HG03342 (cell line): ENCODE data around the gene DYNLL1.
"Not testable (repeated sequence)": the region's sequence is repeated elsewhere in the genome, so short reads cannot be mapped to it uniquely, and the experiment has no call there.

Source experiments
- ATAC-seq: cut with Tn5 transposase; IDR thresholded peaks from one replicate; pipeline ENCODE4 v1.9.1; 2021; ENCODE audit warnings: mild to moderate bottlenecking, moderate library complexity; ENCODE audit not compliant: unreplicated experiment

The DYNLL1 gene

DNA sequence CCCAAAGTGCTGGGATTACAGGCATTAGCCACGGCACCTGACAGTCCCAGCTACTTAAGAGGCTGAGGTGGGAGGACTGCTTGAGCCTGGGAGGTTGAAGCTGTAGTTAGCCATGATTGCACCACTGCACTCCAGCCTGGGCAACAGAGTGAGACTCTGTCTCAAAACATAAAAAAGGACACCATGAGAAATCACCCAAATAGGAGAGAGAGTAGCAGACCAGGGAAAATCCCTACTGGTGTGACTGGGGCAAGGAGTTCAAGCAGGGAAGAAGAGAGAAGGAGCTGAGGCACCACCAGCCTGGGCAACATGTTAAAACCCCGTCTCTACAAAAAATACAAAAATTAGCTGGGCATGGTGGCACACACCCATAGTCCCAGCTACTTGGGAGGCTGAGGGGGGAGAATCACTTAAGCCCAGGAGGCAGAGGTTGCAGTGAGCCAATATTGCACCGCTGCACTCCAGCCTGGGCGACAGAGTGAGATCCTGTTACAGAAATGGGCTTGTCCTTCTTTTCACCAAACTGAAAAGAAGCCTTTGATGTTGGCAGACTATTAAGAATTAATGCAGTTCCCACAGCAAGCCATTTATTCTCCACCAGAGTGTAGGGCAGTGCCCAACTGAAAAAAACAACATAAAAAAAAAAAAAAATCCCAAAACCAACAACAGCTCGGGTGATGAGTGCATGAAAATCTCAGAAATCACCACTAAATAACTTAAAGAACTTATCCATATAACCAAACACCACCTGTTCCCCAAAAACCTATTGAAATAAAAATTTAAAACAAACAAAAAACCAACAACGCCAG, 21.9 kb upstream of the DYNLL1 start:
- ATAC-seq: no peak

GRCh38 chr12:120474616-120474960, 21.3 kb upstream of the DYNLL1 start:
- ATAC-seq: no peak

DNA sequence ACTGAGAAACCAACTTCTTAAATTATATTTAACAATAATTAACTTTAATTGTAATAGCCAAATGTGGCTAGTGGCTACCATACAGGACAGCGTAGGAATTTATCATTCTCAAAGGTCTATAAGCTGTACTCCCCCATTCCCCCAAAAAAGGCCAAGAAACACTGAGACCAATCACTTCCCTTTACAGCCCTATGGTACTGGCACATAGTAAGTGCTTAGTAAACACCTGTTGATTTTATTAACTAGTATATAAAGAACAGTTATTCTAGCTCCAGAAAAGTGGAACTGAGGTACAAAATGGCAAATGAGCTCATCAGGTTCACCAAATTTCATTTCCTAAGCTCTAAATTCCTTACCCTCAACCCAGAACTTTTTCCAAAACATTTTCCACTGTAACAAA, 20.3 kb upstream of the DYNLL1 start:
- no peak for ATAC-seq

- ATAC-seq: no peak
Measured at GRCh38 chr12:120479458-120479857, 16.5 kb upstream of the DYNLL1 start.

DNA sequence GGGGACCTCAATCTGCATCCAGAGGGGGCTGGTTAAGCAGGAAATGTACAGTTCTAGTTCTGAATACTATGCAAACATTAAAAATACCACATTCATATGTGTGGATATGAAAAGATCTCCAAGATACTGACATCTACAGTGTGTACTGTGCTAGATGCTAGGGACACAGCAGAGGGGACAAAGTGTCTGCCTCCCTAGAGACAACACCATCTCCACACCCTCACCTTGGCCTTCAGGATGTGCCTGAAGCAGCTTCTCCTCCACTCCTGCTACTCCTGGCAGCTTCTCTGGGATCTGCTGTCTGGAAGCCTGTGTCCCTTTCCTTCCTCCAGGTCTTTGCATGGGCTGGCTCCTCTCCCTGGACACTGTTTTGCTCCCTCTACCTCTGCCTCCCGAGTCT, 15.7 kb upstream of the DYNLL1 start:
- no peak for ATAC-seq

- ATAC-seq: no peak
Measured at GRCh38 chr12:120481022-120481767, 14.7 kb upstream of the DYNLL1 start.

GRCh38 chr12:120483621-120484020, 12.3 kb upstream of the DYNLL1 start:
- ATAC-seq: no peak

DNA sequence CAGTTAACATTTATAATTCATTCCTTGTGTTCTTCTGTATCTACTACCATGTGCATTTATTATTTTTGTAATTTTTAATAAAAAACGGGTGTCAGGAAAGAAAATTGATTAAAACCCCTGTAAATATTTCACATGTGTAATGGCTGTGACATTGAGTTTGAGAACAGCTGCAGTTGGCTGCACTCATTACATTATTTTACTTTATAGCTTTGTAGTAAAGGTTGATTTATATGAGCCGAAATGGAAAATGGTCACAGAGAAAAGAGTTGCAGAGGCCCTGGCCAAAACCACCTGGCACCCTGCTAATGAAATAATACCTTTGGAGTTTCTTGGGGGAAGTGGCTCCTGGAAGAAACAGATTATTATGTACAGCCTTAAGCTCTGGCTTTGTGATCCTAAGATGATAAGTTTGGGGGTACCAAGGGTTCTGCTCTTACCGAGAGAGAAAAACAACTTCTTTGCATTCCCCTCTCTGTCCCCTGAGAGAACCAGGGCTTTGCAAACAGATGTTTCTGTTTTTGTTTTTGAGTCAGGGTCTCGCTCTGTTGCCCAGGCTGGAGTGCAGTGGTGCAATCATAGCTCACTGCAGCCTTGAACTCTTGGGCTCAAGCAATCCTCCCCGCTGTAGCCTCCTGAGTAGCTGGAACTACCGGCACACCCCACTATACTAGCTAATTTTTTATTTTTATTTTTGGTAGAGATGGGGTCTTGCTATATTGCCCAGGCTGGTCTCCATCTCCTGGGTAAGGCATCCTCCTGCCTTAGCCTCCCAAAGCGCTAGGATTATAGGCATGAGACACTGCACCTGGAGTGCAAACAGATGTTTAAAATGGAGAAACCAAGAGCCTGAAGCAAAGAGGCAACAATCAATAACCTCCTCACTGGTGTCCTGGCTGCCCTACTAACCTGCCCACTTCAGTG, 9.7 kb upstream of the DYNLL1 start:
- no peak for ATAC-seq

DNA sequence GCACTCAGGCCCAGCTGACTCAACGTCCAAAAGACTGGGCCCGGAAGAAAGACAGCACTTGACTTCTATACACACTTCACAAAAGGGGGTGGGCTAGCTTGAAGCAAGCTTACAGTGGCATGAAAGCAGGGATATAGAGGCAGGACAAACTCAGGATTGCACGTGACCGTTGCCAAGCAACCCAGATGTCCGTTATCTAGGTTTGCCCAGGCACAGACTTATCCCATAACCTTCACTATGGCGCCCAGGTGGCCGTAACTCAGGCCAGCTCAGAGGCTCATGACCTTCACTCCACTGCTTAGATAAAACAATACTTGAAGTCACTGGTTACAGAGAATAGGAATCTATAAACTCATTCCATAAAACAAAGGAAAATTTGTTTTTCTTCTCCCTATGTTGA, 8.4 kb upstream of the DYNLL1 start:
- not testable (repeated sequence) for ATAC-seq

- ATAC-seq: no peak
Measured at GRCh38 chr12:120488057-120488640, 7.8 kb upstream of the DYNLL1 start.

- no peak for ATAC-seq
Measured at GRCh38 chr12:120489018-120489417, 6.9 kb upstream of the DYNLL1 start.

DNA sequence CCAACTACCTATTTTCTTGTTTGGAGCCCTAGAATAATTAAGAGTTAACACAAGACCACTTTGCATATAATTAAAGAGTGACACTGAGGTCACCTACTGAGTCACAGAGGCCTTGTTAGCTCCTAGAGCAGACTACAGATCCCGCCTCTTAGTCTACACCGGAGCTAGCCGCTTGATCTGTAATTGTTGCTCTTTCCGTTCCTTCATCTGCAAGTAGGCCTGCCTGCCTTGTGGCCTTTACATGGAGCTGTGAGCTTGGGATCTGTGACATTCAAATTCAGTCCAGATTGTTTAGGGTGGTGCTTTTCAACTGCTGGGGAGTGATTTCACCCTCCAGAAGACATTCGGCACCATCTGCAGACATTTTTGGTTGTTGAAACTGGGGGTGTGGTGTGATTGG, 5.6 kb upstream of the DYNLL1 start:
- no peak for ATAC-seq

DNA sequence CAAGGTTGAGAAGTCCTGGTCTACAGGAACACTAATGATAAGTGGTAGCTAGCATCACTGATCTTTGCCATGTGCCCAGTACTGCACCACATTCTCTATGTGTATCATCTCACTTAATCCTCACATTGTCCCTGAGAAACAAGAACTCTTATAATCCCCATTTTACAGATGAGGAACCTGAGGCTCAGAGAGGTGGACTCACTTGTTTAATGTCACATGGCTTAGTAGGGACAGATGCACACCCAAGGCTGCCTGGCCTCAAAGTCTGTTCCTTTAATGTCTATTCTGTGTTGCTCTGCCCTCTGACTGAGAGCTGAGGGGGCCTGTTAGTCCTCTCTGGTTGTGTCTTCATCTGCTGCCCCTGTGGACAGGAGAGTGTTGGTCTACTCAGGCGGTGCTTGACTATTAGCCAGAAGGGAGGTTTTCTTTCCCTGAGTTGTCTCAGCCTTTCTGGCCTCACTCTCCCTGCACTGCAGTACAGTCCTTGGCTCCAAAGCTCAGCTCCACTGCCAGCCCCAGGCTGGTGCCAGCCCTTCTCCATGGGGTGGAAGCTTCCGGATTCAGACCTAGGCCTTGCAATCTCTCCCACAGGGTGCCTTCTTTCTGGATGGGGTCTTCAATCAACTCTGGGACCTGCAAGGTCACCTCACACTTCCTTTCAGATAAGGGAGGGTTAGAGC, 4.9 kb upstream of the DYNLL1 start:
- ATAC-seq: no peak

DNA sequence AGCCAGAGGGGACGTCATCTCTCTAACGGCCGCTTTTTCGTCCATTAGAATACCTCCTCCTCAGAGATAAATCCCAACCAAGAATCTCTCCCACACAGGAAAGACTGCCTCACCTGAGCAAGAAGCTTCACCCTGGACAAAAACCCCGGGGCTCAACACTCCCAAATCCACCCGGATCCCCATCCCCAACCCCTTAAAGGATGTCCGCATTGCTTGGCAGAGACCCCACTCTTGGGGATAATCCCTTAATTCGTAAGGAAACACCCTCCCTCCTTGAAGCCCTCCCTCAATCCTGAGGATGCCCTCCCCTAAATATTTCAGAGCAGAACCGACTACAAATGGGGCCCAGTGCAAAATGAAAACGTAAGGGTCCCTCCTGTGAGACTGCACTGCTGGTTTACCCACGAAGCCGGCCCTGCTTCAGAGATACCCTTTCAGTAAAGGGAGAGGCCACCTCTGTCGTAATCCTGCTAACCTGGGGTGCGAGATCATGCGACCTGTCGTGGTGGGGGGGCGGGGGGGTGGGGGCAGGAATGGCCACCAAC, 655 bp upstream of the DYNLL1 start:
- ATAC-seq: peak; percentile 14

- ATAC-seq: no peak
Measured at GRCh38 chr12:120496413-120497340, 764 bp downstream of the DYNLL1 start.

DNA sequence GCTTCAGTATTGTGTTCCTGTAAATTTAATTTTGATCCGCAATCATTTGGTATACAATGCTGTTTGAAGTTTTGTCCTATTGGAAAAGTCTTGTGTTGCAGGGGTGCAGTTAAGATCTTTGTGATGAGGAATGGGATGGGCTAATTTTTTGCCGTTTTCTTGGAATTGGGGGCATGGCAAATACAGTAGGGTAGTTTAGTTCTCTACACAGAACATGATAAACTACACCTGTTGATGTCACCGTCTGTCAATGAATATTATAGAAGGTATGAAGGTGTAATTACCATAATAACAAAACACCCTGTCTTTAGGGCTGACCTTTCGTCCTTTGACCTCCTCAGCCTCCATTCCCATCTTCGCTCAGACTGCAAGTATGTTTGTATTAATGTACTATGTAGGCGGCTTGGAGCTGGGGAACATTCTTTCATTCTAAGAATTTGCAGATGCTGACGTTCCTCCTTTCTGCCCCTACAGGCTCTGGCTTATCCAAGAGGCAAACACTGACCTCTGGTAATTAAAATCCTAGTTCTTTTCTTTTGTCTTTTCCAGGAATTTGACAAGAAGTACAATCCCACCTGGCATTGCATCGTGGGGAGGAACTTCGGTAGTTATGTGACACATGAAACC, 1.7 kb downstream of the DYNLL1 start:
- ATAC-seq: no peak

GRCh38 chr12:120498870-120499515, 3.1 kb downstream of the DYNLL1 start:
- no peak for ATAC-seq

DNA sequence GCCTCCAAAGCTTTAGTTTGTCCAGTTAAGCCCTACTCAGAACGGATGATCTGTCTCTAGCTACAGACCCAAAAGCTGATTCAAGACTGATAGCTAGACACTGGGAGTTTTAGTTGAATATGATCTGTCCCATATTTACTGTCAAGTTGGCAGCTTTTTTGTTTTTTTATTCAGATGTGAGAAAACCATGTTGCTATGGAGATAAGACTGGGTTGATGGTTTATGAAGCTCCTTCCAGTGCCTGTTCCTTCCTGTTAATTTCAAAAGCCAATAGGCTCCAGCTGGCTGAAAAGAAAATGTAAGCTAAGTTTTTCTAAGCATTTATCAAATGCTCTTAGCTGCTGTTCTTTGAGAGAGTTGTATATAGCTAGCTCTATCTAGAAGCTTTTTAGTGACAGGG, 4.7 kb downstream of the DYNLL1 start:
- no peak for ATAC-seq
